Stimulated activated CD8-positive, alpha-beta memory T cell treated with anti-CD3 and anti-CD28 coated beads, Interleukin-12 subunit alpha, Interleukin-12 subunit beta, amount 100 ng/mL, for 24 hours (primary cell): Measurements from ENCODE around the gene NAA15.
A peak's percentile ranks its signal among the peaks of the same experiment; 100 is the strongest.
"Not testable (repeated sequence)": the region's sequence is repeated elsewhere in the genome, so short reads cannot be mapped to it uniquely, and the experiment has no call there.

Experiments
- DNase-seq: peaks from one replicate; pipeline ENCODE4 v3.0.0-alpha.2; 2020; ENCODE audit errors: extremely low read depth

NAA15 gene

GRCh38 chr4:139451997-139452396 lies 150.7 kb downstream of the NAA15 start:
- DNase-seq, result no peak

- DNase-seq, result no peak
Observed at GRCh38 chr4:139453041-139453370, 151.7 kb downstream of the NAA15 start.

- peak; percentile 93 for DNase-seq
Observed at GRCh38 chr4:139453371-139454110, 152.2 kb downstream of the NAA15 start.

- no peak for DNase-seq
Observed at GRCh38 chr4:139454111-139455045, 153.1 kb downstream of the NAA15 start, which contains the start of gene RAB33B. TSS of gene RAB33B (plus strand) at chr4:139454121. CDS start at chr4:139454196, 75 bp downstream.

GRCh38 chr4:139455126-139455538 lies 153.8 kb downstream of the NAA15 start:
- no peak for DNase-seq

GRCh38 chr4:139457318-139457717 lies 156.0 kb downstream of the NAA15 start:
- DNase-seq, result no peak

- DNase-seq, result no peak
Observed at GRCh38 chr4:139458543-139458942, 157.2 kb downstream of the NAA15 start.

GRCh38 chr4:139458999-139459398 lies 157.7 kb downstream of the NAA15 start:
- DNase-seq, result no peak

GRCh38 chr4:139460565-139460964 lies 159.3 kb downstream of the NAA15 start:
- no peak for DNase-seq

GRCh38 chr4:139461022-139461628 lies 159.8 kb downstream of the NAA15 start:
- DNase-seq, result no peak

GRCh38 chr4:139464512-139464911 lies 163.2 kb downstream of the NAA15 start:
- not testable (repeated sequence) for DNase-seq

- DNase-seq, result no peak
Observed at GRCh38 chr4:139465922-139466321, 164.6 kb downstream of the NAA15 start.

- DNase-seq, result not testable (repeated sequence)
Observed at GRCh38 chr4:139468756-139469155, 167.5 kb downstream of the NAA15 start.

GRCh38 chr4:139469216-139469615 lies 167.9 kb downstream of the NAA15 start:
- DNase-seq, result no peak
